HG02938 (cell line): ENCODE measurements around the gene PNMA1.
"Not testable (repeated sequence)": the region's sequence is repeated elsewhere in the genome, so short reads cannot be mapped to it uniquely, and the experiment has no call there.

ENCODE experiments used
- ATAC-seq: cut with Tn5 transposase; IDR thresholded peaks from one replicate; pipeline ENCODE4 v1.9.1; 2021; ENCODE audit warnings: mild to moderate bottlenecking, moderate library complexity; ENCODE audit not compliant: unreplicated experiment

Gene PNMA1

DNA sequence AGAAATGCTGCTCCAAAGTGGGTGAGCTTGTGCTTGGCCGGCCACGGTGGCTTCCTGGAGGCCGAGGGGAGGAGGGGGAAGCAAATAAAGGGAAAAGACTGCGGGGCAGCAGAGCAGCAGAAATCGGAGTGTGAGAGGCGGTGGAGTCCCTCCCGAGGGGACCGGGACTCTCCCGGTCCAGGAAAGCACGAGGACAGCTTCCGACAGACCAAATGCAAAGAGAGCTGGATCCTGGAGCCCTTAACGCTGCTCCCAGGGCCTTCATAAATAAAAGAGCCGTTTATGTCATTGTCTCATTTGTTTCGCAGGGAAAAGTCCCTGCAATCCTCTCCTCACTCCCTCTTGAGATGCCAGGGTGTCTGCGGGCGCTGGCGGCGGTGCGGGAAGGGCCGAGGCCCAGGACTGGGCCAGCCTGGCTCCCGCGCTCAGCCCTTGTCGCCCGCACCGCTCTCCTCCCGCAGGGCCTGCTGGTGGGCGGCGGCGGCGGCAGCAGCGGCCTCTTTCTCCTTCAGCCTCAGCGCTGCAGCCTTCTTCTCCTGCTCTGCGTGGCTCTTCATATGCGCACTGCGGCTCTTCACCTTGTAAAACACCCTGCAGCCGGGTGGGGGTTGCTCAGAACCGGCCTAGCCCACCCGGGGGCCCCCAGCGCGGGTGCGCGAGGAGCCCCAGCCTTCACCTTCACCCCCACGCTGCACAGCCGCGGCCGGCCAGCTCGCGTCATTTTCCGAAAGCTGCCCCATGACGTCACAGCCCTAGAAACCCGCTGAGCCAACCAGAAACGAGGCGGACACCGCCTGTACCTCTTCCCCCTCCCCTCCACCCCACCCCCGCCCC lies 4.5 kb upstream of the PNMA1 start:
- ATAC-seq, result no peak

DNA sequence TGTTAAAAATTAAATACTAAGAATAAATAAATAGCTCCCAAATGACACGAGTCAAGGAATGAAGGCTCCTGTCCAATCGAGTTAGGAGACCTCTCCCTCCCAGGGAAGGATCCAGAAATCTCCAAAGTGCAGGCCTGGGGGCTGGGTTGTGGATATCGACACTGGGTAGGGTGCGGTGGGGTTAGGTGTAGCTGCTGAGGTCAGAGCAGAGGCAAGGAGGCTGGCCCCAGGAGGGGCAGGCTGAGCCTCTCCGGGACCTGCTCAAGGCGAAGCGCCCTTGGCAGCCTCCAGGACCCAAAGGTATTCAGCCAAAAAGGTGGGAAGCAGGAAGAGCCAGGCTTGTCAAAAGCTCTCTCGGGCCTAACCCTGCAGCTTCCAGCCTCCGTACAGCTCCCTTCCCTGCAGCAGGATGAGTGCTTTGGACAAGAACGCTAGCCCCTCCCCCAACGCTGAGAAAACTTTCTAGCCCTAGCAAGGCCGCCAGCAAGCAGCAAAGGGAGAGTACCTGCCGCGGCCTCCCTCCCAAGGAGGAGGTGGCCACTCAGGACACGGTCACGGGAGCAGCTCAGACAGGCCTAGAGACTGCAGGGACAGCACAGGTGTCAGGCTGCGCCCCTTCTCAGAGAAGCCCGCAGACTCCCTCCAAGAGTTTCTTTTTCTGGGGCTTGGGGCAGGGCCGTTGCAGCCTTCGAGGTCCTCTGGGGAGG lies 3.7 kb upstream of the PNMA1 start:
- ATAC-seq, result no peak

DNA sequence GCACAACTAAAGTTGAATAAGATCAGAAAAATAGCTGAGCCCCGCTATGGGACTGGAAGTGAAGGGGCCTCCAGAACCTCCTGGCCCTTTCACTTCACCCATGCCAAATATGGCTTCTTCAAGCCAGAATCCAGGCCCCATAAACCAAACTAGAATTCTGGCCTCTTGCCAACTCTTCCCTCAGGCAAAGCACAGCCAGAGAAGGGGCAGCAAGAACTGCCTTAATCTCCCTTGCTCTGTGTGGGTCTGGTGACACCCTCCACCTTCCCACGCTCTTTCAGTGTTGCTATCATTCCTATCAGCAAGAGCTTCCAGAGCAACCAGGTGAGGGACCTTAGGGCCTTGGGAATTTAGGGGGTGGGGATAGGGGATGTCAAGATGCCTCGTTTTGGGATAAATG lies 3.1 kb upstream of the PNMA1 start:
- ATAC-seq, result no peak

DNA sequence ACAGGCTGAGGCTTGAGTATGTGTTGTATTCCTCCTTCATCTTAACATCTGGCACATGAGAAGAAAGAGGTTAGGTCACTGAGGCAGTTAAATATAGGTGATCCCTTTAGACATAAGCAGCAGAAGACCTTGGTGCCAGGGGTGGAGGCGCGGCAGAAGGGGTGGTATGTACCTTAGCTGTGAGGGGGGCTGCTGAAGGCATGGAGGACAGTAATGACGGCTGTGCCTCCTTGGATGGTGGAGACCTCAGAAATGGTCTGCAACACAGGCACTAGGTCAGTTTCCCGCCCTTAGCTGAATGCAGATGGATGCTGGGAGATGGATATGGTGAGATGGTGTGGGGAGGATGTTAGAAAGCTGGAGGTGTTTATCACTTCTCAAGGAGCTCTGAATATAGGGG lies 1.5 kb upstream of the PNMA1 start:
- ATAC-seq, result no peak

DNA sequence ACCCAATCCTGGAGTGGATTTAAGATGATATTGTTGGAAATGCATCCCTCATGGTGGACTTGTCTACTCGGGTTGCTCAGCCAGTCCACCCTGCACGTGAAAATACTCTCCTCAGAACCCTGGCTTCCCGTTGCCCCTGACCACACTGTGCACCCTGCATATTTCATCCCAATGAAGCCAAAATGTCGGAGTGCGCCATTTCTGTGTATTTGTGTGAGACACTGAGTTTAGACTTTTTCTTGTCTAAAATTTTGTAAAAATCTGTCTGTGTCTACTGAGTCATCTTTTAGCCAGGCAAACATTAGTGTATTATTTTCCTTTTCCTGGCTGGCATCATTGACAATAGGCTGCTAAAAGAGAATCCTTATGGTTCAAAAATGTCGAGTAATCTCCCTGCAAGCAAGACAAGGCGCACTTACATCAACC lies 485 bp upstream of the PNMA1 start:
- peak; percentile 16 for ATAC-seq

DNA sequence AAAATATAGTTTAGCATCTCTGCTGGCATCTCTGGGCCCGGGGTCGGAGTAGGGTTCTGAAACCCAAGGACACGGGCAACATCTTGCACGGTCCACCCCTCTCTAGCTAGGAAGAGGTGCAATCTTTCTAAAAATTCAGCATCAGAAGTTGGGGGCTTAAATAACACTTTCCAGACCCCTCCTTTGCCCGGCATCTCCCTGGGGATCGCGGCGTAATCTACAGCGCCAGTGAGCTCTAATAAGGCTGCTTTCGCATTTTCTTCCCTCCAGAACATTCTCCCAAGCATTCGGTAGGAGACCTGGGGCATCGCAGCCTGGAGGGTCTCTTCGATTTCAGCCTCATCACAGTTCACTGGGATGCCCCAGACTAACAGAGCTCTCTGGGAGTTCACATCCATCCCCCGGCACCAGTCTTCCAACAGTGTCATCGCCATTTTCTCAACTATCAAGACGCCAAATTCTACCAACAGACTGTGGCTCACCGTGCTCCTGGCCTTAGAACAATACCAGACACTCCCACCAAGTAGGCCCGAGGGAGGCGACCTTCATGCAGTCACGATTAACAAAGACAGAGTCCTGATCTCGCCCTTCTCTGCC lies 880 bp downstream of the PNMA1 start:
- ATAC-seq, result no peak

DNA sequence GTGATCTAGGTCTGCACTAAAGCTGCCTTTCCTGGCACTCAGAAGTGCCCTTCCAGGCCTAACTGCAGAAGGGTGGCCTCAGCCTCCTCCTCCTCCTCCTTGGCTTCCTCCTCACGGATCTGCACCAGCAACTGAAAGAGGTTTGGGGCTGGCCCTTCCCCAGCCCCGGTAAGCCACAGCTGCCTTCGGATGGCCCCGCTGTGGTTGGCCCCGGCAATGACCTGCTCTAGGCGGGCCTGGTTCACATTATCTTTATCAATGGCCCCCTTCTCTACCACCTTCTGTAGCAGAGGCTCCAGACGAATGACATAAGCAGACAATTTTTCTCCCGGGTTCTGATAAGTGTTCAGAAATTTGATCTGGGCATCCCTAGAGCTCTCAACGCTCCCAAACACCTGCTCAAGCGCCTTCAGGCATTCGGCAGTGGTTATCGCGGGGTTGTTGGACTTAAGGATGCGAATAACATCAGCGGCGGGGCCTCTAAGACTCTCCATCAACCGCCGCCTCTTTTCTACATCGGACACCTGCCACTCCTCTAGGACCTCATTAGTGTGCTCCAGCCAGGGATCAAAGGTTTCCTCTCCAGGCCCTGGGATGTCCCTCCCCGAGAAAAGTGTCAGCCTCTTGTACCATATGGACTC lies 1.5 kb downstream of the PNMA1 start:
- no peak for ATAC-seq

DNA sequence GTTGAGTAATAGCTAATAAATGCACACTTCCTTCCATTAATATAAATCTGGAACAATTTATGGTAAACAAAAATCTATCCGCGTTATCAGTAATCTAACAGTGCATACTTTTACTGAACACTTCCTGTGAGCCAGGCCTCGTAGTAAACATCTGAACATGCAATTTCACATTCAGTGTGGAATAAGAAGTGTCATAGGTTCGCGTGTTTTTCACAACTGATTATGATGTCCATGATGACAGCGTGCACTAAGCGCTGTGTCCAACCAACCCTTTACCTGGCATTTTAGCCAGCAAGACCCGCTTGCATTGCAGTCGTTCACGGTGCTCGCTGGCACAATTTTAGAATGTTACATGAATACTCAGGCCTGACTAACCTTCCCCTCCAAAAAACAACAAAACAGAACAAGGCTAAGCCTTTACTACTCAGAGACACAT lies 2.1 kb downstream of the PNMA1 start:
- ATAC-seq, result no peak

DNA sequence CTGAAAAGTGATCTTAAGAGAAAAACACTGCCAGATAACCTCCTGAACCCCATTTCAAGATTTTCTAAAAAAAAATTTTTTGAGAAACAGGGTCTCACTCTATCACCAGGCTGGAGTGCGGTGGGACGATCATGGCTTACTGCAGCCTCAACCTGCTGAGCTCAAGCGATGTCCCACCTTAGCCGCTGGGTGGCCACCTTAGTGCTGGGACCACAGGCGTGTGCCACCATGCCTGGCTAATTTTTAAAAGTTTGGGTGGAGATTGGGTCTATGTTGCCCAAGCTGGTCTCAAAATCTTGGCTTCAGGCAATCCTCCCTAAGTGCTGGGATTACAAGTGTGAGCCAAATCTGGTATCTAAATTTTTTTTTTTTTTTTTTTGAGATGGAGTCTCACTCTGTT lies 3.4 kb downstream of the PNMA1 start:
- ATAC-seq, result no peak

DNA sequence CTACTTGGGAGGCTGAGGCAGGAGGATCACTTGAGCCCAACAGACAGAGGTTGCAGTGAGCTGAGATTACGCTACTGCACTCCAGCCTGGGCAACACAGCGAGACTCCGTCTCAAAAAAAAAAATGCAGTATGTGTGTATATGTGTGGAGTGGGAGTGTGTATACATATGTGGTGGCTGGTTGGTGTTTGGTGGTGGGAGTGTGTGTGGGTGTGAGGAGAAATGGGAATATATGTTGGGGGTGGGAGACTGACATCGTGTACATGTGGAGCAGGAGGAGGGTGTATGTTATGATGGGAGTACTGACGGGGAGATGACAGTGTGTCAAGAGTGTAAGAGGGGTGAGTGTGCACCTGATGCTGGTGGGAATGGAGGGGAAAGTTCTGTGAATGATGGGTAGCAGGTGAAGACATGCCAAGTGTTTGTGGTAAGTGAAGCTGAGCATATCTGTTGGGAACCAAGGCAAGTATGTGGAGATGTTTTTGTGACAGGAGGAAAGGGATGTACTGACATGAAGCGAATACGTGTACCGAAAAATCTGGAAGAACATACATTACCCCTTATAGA lies 4.2 kb downstream of the PNMA1 start:
- no peak for ATAC-seq

DNA sequence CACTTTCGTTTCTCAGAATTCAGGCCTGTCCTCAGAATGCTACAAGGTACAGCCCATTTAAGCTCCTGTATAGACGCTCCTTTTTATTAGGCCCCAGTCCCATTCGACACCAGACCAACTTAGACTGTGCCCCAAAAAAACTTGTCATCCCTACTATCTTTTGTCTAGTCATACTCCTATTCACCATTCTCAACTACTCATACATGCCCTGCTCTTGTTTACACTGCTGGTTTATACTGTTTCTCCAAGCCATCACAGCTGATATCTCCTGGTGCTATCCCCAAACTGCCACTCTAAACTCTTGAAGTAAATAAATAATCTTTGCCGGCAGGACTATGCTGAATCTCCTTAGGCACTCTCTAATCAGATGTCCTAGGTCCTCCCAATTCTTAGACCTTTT lies 6.1 kb downstream of the PNMA1 start:
- not testable (repeated sequence) for ATAC-seq

DNA sequence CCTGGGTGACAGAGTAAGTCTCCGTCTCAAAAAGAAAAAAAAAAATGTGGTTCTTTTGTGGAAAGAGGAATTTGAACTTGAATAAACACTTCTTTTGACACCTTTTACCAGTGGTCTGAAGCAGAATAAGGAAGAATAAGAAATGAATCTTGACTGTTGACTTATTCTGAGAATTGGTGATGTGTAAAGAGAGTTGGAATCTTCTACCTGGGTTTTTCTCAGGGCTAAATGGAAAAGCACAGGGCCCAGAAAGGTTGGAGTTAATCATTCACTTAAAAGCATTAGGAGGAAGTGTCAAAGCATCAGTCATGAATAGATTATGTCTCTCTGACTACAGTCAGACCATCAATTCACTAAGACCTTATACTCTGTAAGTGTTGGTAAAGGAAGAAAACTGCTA lies 13.9 kb downstream of the PNMA1 start:
- no peak for ATAC-seq

DNA sequence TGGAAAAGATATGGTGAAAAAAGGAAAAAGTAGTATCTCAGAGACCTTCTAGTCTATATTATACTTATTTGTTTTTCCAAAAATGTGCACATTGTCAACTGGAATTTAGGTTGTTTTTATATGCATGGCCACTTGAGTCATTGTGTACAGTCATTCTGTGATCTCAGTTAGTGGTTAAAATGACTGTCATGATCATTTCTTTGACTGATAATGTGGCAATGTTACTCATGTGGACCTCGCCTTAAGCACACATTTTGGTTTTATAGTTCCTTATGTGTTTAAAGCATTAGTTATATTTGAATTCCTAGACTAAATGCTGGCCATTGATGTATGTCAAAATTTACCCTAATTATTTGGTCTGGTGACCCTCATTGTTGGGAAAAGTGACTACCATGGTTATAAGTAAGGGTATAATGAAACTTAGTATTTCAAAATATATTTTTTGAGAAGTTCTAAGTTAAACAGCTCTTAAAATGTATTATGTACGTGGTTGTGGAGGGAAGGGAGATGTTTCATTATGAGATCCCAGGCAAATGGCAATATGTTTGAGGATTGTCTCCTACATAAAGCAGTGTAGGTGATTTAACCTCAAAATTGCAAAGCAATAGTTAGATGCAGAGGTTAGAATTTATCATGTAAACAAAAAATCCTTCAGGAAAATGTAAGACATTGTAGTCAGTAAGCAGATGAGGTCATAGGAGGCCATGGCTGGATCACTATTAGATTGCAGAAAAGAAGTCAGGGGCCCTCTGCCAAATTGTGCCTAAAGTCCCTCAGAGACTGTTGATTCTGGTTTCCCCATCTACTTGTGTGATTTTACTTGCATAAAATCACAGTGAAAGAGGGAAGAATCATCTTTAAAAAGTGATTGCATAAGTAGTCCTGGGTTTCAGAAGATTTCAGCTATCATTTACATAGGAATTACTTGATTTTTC lies 17.5 kb downstream of the PNMA1 start:
- peak; percentile 87 for ATAC-seq

DNA sequence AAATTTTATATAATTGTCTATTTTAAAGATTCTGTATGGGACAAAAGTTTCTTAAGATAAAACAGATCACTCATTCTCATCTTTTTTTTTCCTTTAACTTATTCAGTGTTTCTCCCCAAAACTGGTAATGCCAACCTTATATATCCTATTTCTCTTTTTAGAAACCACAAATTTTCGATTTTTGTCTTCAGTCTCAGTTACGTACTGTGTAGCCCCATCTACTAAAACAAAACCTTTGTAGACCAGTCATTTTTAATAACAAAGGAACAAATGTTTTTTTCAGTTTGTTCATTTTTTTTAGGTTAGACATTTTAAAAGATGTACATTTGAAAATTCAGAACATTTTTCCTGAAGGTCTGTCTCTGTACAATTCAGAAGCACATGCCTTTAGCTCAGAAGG lies 18.2 kb downstream of the PNMA1 start:
- peak; percentile 46 for ATAC-seq

DNA sequence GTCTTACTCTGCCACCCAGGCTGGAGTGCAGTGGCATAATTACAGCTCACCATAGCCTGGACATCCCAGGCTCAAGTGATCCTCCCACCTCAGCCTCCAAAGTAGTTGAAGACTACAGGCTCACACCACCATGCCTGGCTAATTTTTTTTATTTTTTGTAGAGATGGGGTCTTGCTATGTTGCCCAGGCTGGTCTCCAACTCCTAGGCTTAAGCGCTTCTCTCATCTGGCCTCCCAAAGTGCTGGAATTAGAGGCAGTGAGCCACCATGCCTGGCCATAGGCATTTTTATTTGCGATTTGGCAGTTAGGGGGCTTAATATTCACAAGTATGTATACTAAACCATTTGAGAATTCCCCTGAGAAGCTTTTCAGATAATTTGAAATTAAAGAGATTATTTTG lies 19.1 kb downstream of the PNMA1 start:
- ATAC-seq, result no peak

DNA sequence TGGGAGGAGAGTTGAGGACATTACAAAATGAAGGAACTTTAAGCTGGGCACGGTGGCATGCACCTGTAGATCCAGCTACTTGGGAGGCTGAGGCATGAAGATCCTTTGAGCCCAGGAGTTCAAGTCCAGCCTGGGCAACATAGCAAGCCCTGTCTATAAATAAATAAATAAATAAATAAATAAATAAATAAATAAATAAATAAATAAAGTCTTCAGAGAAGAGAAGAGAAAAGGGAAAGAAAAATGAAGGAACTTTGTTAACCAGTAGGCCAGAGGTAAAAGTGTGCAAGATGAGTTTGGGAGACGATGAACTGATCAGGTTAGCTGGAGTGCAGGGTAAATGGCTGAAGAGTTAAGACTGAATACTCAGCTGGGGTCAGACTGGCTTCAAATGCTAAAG lies 20.1 kb downstream of the PNMA1 start:
- ATAC-seq, result no peak

DNA sequence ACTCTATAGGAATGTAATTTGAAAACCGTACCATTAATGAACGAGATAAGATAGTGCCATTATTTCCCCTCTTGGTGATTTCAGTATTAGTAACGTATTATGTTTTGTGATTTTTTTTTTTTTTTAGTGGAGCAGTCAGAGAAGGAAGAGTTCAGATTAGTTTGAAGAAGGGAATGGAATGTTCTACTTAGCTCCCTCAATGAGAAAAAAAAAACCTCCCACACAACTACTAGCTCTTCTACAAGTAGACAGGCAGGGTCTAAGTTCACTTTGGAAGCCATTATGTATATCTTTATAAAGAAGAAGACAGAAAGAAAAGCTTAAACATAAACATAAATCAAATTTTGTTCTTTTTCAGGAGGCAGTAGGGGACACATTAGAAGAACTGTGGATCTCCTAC lies 27.3 kb downstream of the PNMA1 start:
- ATAC-seq, result no peak

DNA sequence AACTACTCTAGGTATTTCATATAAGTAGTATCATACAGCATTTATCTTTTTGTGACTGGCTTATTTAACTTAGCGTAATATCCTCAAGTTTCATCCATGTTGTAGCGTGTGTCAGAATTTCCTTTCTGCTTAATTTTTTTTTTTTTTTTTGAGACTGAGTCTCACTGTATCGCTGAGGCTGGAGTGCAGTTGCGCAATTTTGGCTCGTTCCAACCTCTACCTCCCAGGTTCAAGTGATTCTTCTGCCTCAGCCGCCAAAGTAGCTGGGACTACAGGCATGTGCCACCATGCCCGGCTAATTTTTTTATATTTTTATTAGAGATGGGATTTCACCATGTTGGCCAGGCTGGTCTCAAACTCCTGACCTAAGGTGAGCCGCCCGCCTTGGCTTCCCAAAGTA lies 28.9 kb downstream of the PNMA1 start:
- no peak for ATAC-seq

DNA sequence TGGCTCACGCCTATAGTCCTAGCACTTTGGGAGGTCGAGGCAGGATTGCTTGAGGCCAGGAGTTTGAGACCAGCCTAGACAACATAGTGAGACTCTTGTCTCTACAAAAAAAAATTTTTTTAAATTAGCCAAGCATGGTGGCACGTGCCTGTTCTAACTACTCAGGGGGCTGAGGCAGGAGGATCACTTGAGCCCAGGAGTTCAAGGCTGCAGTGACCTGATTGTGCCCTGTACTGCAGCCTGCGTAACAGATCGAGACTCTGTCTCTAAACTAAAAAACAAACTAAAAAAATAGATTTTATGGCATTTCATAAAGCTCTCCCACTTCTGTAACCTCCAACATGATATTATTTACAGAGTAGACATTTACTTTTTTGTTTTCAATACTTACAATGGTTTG lies 29.6 kb downstream of the PNMA1 start:
- ATAC-seq, result no peak

DNA sequence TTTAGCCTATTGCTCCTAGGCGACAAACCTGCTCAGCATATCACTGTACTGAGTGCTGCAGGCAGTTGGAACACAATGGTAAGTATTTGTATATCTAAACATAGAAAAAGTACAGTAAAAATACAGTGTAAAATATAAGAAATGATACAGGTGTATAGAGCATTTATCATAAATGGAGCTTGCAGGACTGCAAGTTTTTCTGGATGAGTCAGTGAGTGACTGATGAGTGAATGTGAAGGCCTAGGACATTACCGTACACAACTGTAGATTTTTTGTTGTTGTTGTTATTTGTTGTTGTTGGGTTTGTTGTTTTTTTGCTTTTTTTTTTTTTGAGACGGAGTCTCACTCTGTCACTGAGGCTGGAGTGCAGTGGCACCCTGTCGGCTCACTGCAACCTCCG lies 33.4 kb downstream of the PNMA1 start:
- ATAC-seq, result no peak
